Tibial artery (tissue), 4 donors: ENCODE results near the gene IRF3.

Experiments
- DNase-seq, 2 donors: peaks; one replicate each; pipeline ENCODE4 v3.0.0-alpha.2; 2019
- H3K27ac ChIP-seq, 2 donors: fragments of 200-600 bp; sonication (generic) in 1 of 2; 1 replicate in 1 of 2; 2 replicates in 1 of 2; pipeline ENCODE4 v1.5.1; 2018 to 2019; ENCODE audit warnings: mild to moderate bottlenecking in 1 of 2
- H3K27me3 ChIP-seq, 2 donors: fragments of 200-600 bp; sonication (generic) in 1 of 2; one replicate each; pipeline versions ENCODE4 v1.5.1 to v1.6.0; 2016 to 2019
- H3K36me3 ChIP-seq, 3 donors: fragments of 200-600 bp; sonication (generic) in 2 of 3; one replicate each; pipeline ENCODE4 v1.5.1; 2016 to 2019; ENCODE audit warnings: mild to moderate bottlenecking in 2 of 3
- H3K4me1 ChIP-seq, 4 donors: fragments of 200-600 bp; sonication (generic) in 2 of 4; 1 replicate in 3 of 4; 2 replicates in 1 of 4; pipeline ENCODE4 v1.5.1; 2016 to 2019
- H3K4me3 ChIP-seq, 2 donors: fragments of 200-600 bp; sonication (generic) in 1 of 2; 1 replicate in 1 of 2; 2 replicates in 1 of 2; pipeline ENCODE4 v1.5.1; 2018 to 2019; ENCODE audit warnings: mild to moderate bottlenecking in 2 of 2
- H3K9me3 ChIP-seq, 3 donors: fragments of 200-600 bp; sonication (generic) in 1 of 3; one replicate each; pipeline ENCODE4 v1.5.1; 2016 to 2019
- CTCF ChIP-seq, 2 experiments: fragments of 200-600 bp in 1 of 2; fragments of 450-650 bp in 1 of 2; IDR thresholded peaks; one replicate each; pipeline ENCODE4 v1.5.1; 2017 to 2019; ENCODE audit warnings: antibody characterized with exemption in 2 of 2, mild to moderate bottlenecking in 1 of 2, moderate library complexity in 1 of 2
- intact Hi-C: fragments of 100-400 bp; cut with DNase I; formaldehyde crosslinking; loops from one replicate; pipeline ENCODE4 v1.15.0; 2023; ENCODE audit warnings: low total_unique reads

The IRF3 gene

GRCh38 chr19:49685845-49686332 lies 20.2 kb upstream of the IRF3 start:
- peaks cover 0 to 3% of the 10 kb centered on the region in 2 donors for H3K27me3 ChIP-seq
- intact Hi-C loops: no loop called here
- H3K4me3 ChIP-seq: no peak overlapping the region
- DNase-seq: no peak
- TF ChIP-seq CTCF (IDR thresholded peaks at IDR 0.05): no peak
- H3K36me3 ChIP-seq: peaks cover 53 to 73% (median 70%) of the 10 kb centered on the region in 3 donors
- no peak overlapping the region for H3K27ac ChIP-seq
- H3K9me3 ChIP-seq: no peaks in the 10 kb centered on the region
- H3K4me1 ChIP-seq: peaks cover 0 to 24% (median 20%) of the 10 kb centered on the region in 4 donors

GRCh38 chr19:49684983-49685553 lies 19.4 kb upstream of the IRF3 start:
- Histone ChIP-seq H3K27ac (no peak overlapping the region), H3K27me3 (peaks cover 0 to 3% of the 10 kb centered on the region in 2 donors), H3K4me1 (peaks cover 0 to 24% (median 20%) of the 10 kb centered on the region in 4 donors), H3K36me3 (peaks cover 53 to 76% (median 70%) of the 10 kb centered on the region in 3 donors), H3K9me3 (no peaks in the 10 kb centered on the region), H3K4me3 (no peak overlapping the region)
- no peak for DNase-seq
- intact Hi-C loops: no loop called here
- TF ChIP-seq CTCF (IDR thresholded peaks at IDR 0.05): no peak

DNA sequence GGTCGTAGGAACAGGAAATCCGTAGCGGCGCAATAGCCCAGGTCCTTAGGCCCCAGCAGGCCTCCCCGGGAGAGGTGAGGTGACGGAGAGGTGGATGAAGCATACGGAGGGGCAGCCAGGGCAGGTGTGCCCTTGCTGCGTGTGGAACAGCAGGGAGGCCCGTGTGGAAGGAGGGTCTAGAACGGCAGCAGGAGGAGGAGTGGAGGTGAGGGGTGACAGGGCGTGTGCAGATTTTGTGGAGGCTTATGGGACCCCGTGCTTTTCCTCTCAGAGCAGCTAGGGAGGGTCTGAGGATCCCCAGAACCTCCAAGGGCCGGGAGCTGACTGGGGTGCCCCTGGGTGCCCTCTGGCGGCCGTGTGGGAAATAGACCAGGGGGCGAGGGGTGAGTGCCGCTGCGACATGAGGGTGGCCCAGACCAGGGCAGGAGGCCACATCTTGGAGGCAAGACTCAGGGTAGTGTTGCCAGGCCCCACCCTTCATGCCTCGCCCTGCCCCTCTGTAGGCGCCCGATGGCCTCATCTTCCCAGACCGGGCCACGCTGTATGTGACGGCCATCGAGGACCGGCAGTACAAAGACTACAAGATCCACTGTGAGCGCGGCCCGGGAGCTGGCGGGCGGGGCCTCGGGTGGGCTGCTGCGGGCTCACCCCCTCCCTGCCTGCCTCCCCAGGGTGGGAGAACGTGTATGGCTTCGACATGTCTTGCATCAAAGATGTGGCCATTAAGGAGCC lies 18.8 kb upstream of the IRF3 start:
- Histone ChIP-seq H3K27me3 (peaks cover 0 to 1% of the 10 kb centered on the region in 2 donors), H3K36me3 (peaks cover 53 to 76% (median 70%) of the 10 kb centered on the region in 3 donors), H3K9me3 (no peaks in the 10 kb centered on the region), H3K27ac (no peak overlapping the region), H3K4me1 (peaks cover 0 to 24% (median 20%) of the 10 kb centered on the region in 4 donors), H3K4me3 (no peak overlapping the region)
- no peak for DNase-seq
- peak in 1 of 2 experiments; percentile 12 for TF ChIP-seq CTCF (IDR thresholded peaks at IDR 0.05)
- intact Hi-C loops: no loop called here

- intact Hi-C loops: no loop called here
Observed at GRCh38 chr19:49683814-49684250, 18.2 kb upstream of the IRF3 start.

DNA sequence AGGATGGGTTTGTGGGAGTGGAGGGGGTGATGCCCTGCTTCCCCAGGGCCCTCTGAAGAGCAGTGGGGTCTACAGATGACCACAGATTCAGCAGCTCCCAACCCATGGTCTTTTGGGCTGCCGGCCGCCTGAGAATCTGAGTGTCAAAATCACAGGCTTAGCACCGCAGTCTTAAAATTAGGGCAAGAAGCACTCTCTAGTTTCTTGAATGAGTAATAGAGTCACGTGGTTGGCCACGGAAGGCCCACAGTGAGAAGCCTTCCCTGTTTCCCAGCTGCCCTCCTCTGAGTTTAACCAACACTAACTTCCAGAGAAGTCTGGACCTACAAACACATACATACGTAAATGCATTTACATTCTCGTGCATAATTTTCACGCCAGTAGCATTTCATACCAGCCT lies 16.6 kb upstream of the IRF3 start:
- H3K9me3 ChIP-seq: no peaks in the 10 kb centered on the region
- peaks cover 0 to 40% (median 36%) of the 10 kb centered on the region in 4 donors for H3K4me1 ChIP-seq
- no peak overlapping the region for H3K27ac ChIP-seq
- intact Hi-C loops: no loop called here
- H3K36me3 ChIP-seq: peaks cover 53 to 66% (median 60%) of the 10 kb centered on the region in 3 donors
- DNase-seq: no peak
- no peak for TF ChIP-seq CTCF (IDR thresholded peaks at IDR 0.05)
- no peak overlapping the region for H3K4me3 ChIP-seq
- no peaks in the 10 kb centered on the region for H3K27me3 ChIP-seq

More at GRCh38 chr19:49683814-49684250, 18.2 kb upstream of the IRF3 start:
- Histone ChIP-seq H3K27me3 (no peaks in the 10 kb centered on the region), H3K9me3 (no peaks in the 10 kb centered on the region), H3K4me3 (no peak overlapping the region), H3K27ac (no peak overlapping the region), H3K36me3 (peaks cover 53 to 76% (median 70%) of the 10 kb centered on the region in 3 donors), H3K4me1 (peaks cover 0 to 26% (median 22%) of the 10 kb centered on the region in 4 donors)
- no peak for TF ChIP-seq CTCF (IDR thresholded peaks at IDR 0.05)
- DNase-seq: no peak
